Adrenal gland (tissue), 12 donors: ENCODE measurements around the gene TMEM204. TPM values are rescaled to one million over a fixed set of nuclear protein-coding genes. Genes with fewer than 3 reads are reported as not detected.

Experiments
- DNase-seq, 7 donors: peaks; one replicate each; pipeline ENCODE4 v3.0.0-alpha.2; 2019 to 2020
- H3K27ac ChIP-seq, 5 donors: fragments of 200-600 bp; sonication (generic) in 4 of 5; 1 replicate in 3 of 5; 2 replicates in 2 of 5; pipeline versions ENCODE4 v1.5.1 to v1.8.0; 2016 to 2020; ENCODE audit warnings: mild to moderate bottlenecking in 1 of 5
- H3K27me3 ChIP-seq: fragments of 200-600 bp; 2 replicates; pipeline ENCODE4 v1.8.0; 2021
- H3K36me3 ChIP-seq, 2 donors: fragments of 200-600 bp; replicated peaks in 1 of 2; 1 replicate in 1 of 2; 2 replicates in 1 of 2; pipeline versions ENCODE4 v1.5.1 to v1.8.0; 2018 to 2022
- H3K4me1 ChIP-seq, 2 donors: fragments of 200-600 bp; replicated peaks in 1 of 2; 1 replicate in 1 of 2; 2 replicates in 1 of 2; pipeline versions ENCODE4 v1.5.1 to v1.8.0; 2018 to 2021
- H3K4me3 ChIP-seq, 4 donors: fragments of 200-600 bp; sonication (generic) in 3 of 4; one replicate each; pipeline ENCODE4 v1.5.1; 2016 to 2018
- H3K9me3 ChIP-seq, 3 donors: fragments of 200-600 bp; sonication (generic) in 1 of 3; replicated peaks in 1 of 3; 1 replicate in 2 of 3; 2 replicates in 1 of 3; pipeline versions ENCODE4 v1.5.1 to v1.8.0; 2016 to 2021
- CTCF ChIP-seq, 6 experiments: fragments of 450-650 bp in 4 of 6; fragments of 200-600 bp in 2 of 6; sonication (generic) in 1 of 6; IDR thresholded peaks; 1 replicate in 5 of 6; 2 replicates in 1 of 6; pipeline versions ENCODE4 v1.5.1 to v1.8.0; 2016 to 2021; ENCODE audit warnings: antibody characterized with exemption in 6 of 6, mild to moderate bottlenecking in 2 of 6, moderate library complexity in 1 of 6
- POLR2A ChIP-seq, 2 donors: fragments of 450-650 bp; IDR thresholded peaks; one replicate each; pipeline ENCODE4 v1.6.1; 2017; ENCODE audit warnings: antibody characterized with exemption in 2 of 2, mild to moderate bottlenecking in 2 of 2, moderate library complexity in 1 of 2
- WGBS, 4 donors: extraction: QIAGEN DNeasy Blood & Tissue Kit in 2 of 4; methylation state at CpG; one replicate each; pipeline versions ENCODE4 v1.1.5 to v1.1.7; 2013 to 2017; 5-methylcytosine and 5-hydroxymethylcytosine counted together
- intact Hi-C, 2 donors: fragments of 100-400 bp; cut with DNase I; formaldehyde crosslinking; loops; one replicate each; pipeline versions ENCODE4 v1.14.1 to v1.15.0; 2022 to 2023
- polyA plus RNA-seq, 3 donors: library from polyadenylated mRNA; stranded (reverse); fragments of 200-250 nt in 2 of 3; fragments of 350-450 nt in 1 of 3; fragmentation: Illumina TruSeq in 1 of 3; extraction: RNeasy Lipid Tissue Mini Kit (QIAGEN cat#74804) in 1 of 3; gene quantifications; one replicate each; pipeline ENCODE4 v1.2.3, GENCODE V29; 2013 to 2014
- total RNA-seq, 9 donors: library from RNA; depleted of rRNA in 4 of 9; stranded (reverse); fragments of >200 nt in 4 of 9; fragments of 120-200 nt in 1 of 9; fragmentation: NEBNext Ultra II Directional in 1 of 9; extraction: Animal tissue kit (Norgen Biotek cat#: 25700) in 1 of 9; gene quantifications; one replicate each; pipeline versions ENCODE4 v1.1.0 to v1.2.4, GENCODE V29; 2013 to 2023
- donor health status: healthy with polysubstance abuse.
- donor health status: Bipolar disorder and iron deficiency.
- donor health status: DM: yes; HTN: yes; CAD: no.
- donor health status: DM: no; HTN: no; CAD: no.
- donor health status: DM: no; HTN: no; CAD: no.
- donor health status: DM: yes; HTN: yes; CAD: no.

TMEM204 gene
- total and polyA plus RNA-seq, 12 donors: 7.4 to 77.2 (median 26.0) TPM

GRCh38 chr16:1487395-1488053 lies 45.9 kb upstream of the TMEM204 start:
- Histone ChIP-seq H3K27me3 (no peaks in the 10 kb centered on the region), H3K9me3 (no peaks in the 10 kb centered on the region), H3K27ac (no peak overlapping the region), H3K4me3 (no peak overlapping the region), H3K4me1 (peaks cover 0 to under 1% of the 10 kb centered on the region in 2 donors), H3K36me3 (no peaks in the 10 kb centered on the region)
- WGBS, 4 donors: 69 to 91% (median 89%) methylated on average over 7 to 39 of the region's 39 CpGs
- TF ChIP-seq POLR2A (IDR thresholded peaks at IDR 0.05) (no peak), CTCF (IDR thresholded peaks at IDR 0.05) (no peak)
- DNase-seq: no peak
- intact Hi-C loops: no loop called here

- intact Hi-C loops: no loop called here
These were observed 45.3 kb upstream of the TMEM204 start for GRCh38 chr16:1488054-1488601.

GRCh38 chr16:1488619-1489018 lies 44.8 kb upstream of the TMEM204 start, which contains the start of gene PTX4:
Gene PTX4 (minus strand): TSS chr16:1488944. CDS start chr16:1488909, 35 bp downstream.
- no peaks in the 10 kb centered on the region for H3K9me3 ChIP-seq
- H3K27ac ChIP-seq: no peak within 1 kb of the TSS
- no peaks in the 10 kb centered on the region for H3K36me3 ChIP-seq
- no peak within 1 kb of the TSS for H3K4me3 ChIP-seq
- no peak for DNase-seq
- 80 to 91% (median 85%) methylated on average over 19 of the region's 19 CpGs for WGBS, 4 donors
- H3K27me3 ChIP-seq: no peaks in the 10 kb centered on the region
- intact Hi-C loops: no loop called here
- H3K4me1 ChIP-seq: peaks cover 0 to 5% of the 10 kb centered on the region in 2 donors
- no peak for TF ChIP-seq CTCF (IDR thresholded peaks at IDR 0.05)
- TF ChIP-seq POLR2A (IDR thresholded peaks at IDR 0.05): no peak

More at GRCh38 chr16:1488054-1488601, 45.3 kb upstream of the TMEM204 start:
- Histone ChIP-seq H3K27ac (no peak overlapping the region), H3K27me3 (no peaks in the 10 kb centered on the region), H3K4me1 (peaks cover 0 to 5% of the 10 kb centered on the region in 2 donors), H3K9me3 (no peaks in the 10 kb centered on the region), H3K4me3 (no peak overlapping the region), H3K36me3 (no peaks in the 10 kb centered on the region)
- TF ChIP-seq POLR2A (IDR thresholded peaks at IDR 0.05) (no peak), CTCF (IDR thresholded peaks at IDR 0.05) (no peak)
- 75 to 93% (median 85%) methylated on average over 3 to 24 of the region's 24 CpGs for WGBS, 4 donors
- DNase-seq: no peak

GRCh38 chr16:1489077-1489476 lies 44.4 kb upstream of the TMEM204 start:
- TF ChIP-seq POLR2A (IDR thresholded peaks at IDR 0.05): no peak
- no peak for TF ChIP-seq CTCF (IDR thresholded peaks at IDR 0.05)
- no peak for DNase-seq
- WGBS, 4 donors: 91 to 94% (median 91%) methylated on average over 12 of the region's 12 CpGs
- H3K27me3 ChIP-seq: no peaks in the 10 kb centered on the region
- H3K36me3 ChIP-seq: no peaks in the 10 kb centered on the region
- no peaks in the 10 kb centered on the region for H3K9me3 ChIP-seq
- no peak overlapping the region for H3K4me3 ChIP-seq
- no peak overlapping the region for H3K27ac ChIP-seq
- intact Hi-C loops: no loop called here
- H3K4me1 ChIP-seq: peaks cover 4 to 9% of the 10 kb centered on the region in 2 donors
